A172 (cell line): ENCODE measurements around the gene PEX5. TPM values are rescaled to one million over a fixed set of nuclear protein-coding genes. Genes with fewer than 3 reads are reported as not detected.

Experiments used
- DNase-seq: peaks from one replicate; pipeline ENCODE4 v3.0.0-alpha.2; 2015; ENCODE audit warnings: low spot score
- total RNA-seq: library from RNA; depleted of rRNA; stranded (reverse); fragments of >200 nt; shearing (Covaris generic); gene quantifications from 2 replicates; pipeline ENCODE4 v1.2.3, GENCODE V29; 2014; rRNA removed

The PEX5 gene
- 18.9 and 21.0 TPM in 2 replicates for total RNA-seq

- DNase-seq, result peak; percentile 68
Observed at GRCh38 chr12:7189398-7190267, at the start of gene PEX5. PEX5 (plus strand) TSS chr12:7189686; CDS start chr12:7190378, 692 bp downstream.

GRCh38 chr12:7141351-7142005, 48.0 kb upstream of the PEX5 start:
- DNase-seq, result no peak

GRCh38 chr12:7142056-7142644, 47.3 kb upstream of the PEX5 start:
- DNase-seq, result no peak

GRCh38 chr12:7142809-7143465, 46.5 kb upstream of the PEX5 start:
- no peak for DNase-seq

GRCh38 chr12:7143564-7143963, 45.9 kb upstream of the PEX5 start:
- no peak for DNase-seq

GRCh38 chr12:7144414-7145120, 44.9 kb upstream of the PEX5 start:
- DNase-seq, result no peak

- no peak for DNase-seq
Observed at GRCh38 chr12:7145671-7146070, 43.8 kb upstream of the PEX5 start.

GRCh38 chr12:7146228-7146627, 43.3 kb upstream of the PEX5 start:
- no peak for DNase-seq

GRCh38 chr12:7146906-7147305, 42.6 kb upstream of the PEX5 start:
- no peak for DNase-seq

- no peak for DNase-seq
Observed at GRCh38 chr12:7150356-7150755, 39.1 kb upstream of the PEX5 start.

- no peak for DNase-seq
Observed at GRCh38 chr12:7150841-7151240, 38.6 kb upstream of the PEX5 start.

- no peak for DNase-seq
Observed at GRCh38 chr12:7151532-7151931, 38.0 kb upstream of the PEX5 start.

GRCh38 chr12:7152818-7153217, 36.7 kb upstream of the PEX5 start:
- no peak for DNase-seq

- DNase-seq, result no peak
Observed at GRCh38 chr12:7154042-7154441, 35.4 kb upstream of the PEX5 start.

- no peak for DNase-seq
Observed at GRCh38 chr12:7154901-7155470, 34.5 kb upstream of the PEX5 start.

- no peak for DNase-seq
Observed at GRCh38 chr12:7155471-7156034, 33.9 kb upstream of the PEX5 start.

GRCh38 chr12:7156259-7157197, 33.0 kb upstream of the PEX5 start:
- no peak for DNase-seq

GRCh38 chr12:7157391-7157790, 32.1 kb upstream of the PEX5 start:
- no peak for DNase-seq

- no peak for DNase-seq
Observed at GRCh38 chr12:7158781-7159609, 30.5 kb upstream of the PEX5 start.
